T1000 (cell line): Measurements from ENCODE around the gene CSPG4.
A peak's percentile ranks its signal among the peaks of the same experiment; 100 is the strongest.
"Not testable (repeated sequence)": the region's sequence is repeated elsewhere in the genome, so short reads cannot be mapped to it uniquely, and the experiment has no call there.

Source experiments
- DNase-seq: peaks from one replicate; lab custom pipeline; 2025; ENCODE audit warnings: mixed read lengths; lab: John Stamatoyannopoulos, UW

The CSPG4 gene

GRCh38 chr15:75703440-75704262 is 9.0 kb downstream of the CSPG4 start:
- not testable (repeated sequence) for DNase-seq

GRCh38 chr15:75702436-75702835 is 10.2 kb downstream of the CSPG4 start:
- no peak for DNase-seq

GRCh38 chr15:75701071-75702003 is 11.3 kb downstream of the CSPG4 start:
- not testable (repeated sequence) for DNase-seq

GRCh38 chr15:75699961-75700874 is 12.4 kb downstream of the CSPG4 start:
- DNase-seq = peak; percentile 64

DNA sequence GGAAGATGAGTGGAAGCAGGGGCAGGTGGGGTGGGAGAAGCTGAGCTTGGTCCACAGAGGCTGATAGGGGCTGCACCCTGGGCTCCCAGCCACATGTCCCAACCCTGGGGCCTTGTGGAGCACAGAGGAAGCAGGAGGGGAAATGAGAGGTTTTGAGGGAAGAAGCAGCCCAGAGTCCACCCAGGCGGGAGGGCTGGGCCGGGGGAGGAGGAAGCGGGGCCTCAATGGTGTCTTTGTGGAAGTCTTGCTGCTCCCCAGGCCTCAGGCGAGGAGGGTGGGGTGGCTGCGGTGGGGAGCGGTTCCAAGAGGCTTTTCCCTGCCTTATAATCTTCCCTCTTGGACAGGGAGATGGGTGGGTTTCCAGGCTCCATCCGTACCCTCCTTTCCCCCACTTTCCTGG is 13.1 kb downstream of the CSPG4 start:
- not testable (repeated sequence) for DNase-seq

GRCh38 chr15:75697974-75698747 is 14.5 kb downstream of the CSPG4 start:
- not testable (repeated sequence) for DNase-seq

GRCh38 chr15:75697523-75697922 is 15.1 kb downstream of the CSPG4 start:
- DNase-seq = no peak

DNA sequence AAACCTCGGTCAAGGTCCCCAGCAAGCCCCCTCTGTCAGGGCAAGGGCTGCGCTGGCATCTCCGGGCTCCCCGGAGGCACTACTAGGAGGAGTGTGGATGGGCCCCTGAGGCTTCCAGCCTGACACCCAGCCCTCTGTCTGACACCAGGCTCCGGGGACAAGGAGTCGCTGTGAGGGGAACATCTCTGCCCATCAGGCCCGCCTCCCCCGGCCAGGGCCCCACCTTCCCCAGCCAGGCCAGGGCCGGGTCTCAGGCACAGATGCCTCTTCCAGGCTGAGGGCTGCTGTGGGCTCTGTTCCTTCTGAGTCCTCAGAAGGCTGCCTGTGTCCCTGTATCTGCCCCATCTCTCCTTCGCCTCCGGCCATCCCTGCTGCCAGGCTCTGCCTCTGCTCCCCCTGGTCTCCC is 15.8 kb downstream of the CSPG4 start:
- no peak for DNase-seq

GRCh38 chr15:75696311-75696720 is 16.3 kb downstream of the CSPG4 start:
- DNase-seq = no peak

DNA sequence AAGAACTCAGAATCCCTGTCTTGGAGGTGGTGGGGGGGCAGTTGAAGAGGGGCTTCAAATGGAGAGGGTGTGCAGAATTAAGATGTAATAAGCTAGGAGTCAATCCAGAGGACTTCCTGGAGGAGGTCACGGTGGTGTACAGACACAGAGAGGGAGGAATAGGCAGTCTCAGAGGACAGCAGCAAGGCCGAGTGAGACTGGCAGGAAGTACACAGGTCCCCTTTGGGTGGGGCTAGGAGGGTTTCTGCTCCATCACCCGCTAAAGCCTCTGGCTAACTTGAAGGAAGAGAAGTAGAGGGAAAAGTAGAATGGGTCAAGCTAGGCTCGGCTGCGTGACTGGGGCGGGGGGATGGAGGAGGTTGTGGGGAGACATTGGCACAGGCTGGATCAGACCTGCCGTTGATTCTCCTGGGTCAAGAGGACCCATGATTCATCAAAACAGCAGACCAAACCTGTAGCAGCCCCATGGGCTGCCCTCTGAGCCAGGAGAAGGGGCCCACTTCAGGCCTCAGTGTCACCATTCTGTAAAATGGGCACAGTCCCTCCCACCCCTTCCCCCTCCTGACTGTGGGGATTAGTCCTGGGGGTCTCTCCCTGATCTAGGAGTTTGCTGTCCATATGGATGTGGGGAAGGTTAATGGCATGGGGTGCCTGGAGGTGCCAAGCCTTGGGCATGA is 16.9 kb downstream of the CSPG4 start:
- DNase-seq = no peak

DNA sequence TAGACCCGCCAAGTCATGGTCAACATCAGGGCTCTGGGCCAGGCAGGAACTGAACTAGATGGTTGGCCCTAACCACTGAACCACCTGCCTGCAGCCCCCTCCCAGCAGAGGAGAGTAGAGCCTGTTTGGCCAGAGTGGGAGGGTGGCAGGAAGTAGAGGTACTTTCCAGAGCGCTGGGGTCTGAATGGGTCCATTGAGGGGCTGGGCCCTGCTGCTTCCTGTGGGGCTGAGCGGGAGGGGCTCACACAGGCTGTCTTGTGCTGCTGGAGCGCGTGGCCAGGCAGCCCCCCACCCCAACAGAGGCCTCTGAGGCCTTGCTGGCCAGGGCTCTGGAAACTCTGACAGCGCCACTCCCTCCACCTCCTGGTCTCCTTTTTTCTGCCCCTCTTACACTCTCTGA is 17.4 kb downstream of the CSPG4 start:
- no peak for DNase-seq

DNA sequence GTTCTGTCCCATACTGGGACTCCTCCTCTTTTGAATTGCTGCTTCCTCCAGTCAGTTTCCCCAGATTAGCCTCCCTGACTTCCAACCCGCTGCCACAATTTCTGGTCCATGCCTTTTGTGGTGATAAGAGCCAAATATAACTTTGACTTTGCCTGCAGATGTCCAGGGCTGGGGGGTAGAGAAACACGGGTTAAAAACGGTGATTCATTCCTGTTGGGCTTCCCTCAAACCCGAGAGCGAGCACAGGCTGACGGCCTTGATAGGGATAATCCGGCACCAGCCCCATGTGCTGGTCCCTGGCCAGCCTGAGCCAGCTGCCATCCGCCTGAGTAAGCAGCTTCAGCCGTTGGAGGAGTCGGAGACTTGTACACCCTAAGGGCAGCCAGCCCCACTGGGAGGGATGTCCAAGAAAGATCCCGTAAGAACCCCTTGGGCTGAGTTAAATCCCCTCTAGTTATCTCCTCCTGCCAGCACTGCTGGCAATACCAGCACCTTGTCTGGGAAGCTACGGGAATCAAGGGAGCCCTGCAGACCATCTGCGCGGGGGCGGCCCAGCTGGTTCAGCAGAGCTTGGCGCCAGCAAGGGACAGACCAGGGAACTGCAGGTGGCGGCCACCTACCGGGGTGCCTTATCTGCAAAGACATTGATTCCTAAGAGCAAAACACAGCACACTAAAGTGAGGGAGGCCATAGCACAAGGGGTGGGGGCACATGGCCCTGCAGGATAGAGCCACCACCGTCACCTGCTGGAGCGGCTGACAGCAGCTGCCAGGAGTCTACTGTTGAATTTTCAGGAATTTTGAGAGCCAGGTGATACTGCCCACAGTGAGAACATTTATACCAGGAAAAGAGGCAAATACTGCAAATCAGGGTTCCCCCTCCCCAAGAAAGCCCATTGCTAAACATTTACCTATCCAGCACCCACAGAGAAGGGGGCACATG is 18.1 kb downstream of the CSPG4 start:
- peak; percentile 91 for DNase-seq

DNA sequence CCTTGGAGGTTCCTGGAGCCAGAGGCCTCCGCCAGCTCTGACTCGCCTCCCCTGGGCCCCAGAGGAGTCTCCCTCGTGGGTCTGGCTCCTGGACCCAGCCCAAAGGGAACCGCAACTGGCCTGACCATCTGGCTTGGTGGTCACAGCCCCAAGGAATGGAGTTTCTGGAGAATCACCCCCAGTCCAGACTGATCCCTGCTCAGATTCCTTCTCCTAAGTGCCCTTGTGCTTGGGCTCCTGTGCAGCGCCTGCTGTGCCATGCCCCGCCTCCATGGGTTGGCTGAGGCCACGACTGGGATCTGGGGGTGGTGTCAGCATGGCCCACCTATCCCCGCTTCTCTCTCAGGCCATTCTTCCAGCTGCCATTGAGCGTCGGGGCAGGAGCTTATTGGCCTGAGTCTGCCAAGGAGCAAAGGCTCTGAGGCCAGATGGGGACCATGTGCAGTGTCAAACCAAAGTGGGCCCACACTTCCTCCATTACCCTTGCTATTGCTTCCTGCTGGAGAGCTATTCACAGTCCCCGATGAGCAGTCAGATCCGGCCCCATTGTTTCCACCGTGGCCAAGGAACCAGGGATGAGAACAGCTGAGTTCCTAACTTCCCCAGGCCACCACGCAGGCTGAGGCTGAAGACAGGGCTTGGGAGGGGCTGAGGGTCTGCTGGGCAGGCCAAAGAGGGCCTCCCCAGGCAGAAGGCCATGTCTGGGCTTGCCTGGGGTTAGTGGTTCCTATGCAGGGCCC is 19.0 kb downstream of the CSPG4 start:
- DNase-seq = no peak

DNA sequence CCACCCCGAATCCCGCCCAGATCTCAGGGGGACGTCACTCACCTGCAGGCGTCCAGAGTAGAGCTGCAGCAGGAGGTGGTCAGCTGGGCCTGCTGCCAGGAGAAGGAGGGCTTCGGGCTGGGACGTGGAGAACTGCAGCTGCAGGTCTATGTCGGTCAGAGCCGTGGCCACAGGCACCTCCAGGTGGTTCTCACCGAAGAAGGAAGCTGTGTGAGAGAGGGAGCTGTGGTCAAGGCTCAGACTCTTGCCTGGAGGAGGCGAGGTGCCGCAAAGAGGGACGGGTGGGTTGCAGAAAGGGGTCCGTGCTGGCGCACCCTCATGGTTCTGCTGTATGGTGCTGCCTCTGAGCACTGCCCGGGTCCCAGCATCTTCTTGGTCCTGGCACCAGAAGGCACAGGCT is 19.6 kb downstream of the CSPG4 start:
- DNase-seq = not testable (repeated sequence)

- not testable (repeated sequence) for DNase-seq
These were observed 20.3 kb downstream of the CSPG4 start for GRCh38 chr15:75692311-75692710.

- not testable (repeated sequence) for DNase-seq
These were observed 23.2 kb downstream of the CSPG4 start for GRCh38 chr15:75689429-75689828.

DNA sequence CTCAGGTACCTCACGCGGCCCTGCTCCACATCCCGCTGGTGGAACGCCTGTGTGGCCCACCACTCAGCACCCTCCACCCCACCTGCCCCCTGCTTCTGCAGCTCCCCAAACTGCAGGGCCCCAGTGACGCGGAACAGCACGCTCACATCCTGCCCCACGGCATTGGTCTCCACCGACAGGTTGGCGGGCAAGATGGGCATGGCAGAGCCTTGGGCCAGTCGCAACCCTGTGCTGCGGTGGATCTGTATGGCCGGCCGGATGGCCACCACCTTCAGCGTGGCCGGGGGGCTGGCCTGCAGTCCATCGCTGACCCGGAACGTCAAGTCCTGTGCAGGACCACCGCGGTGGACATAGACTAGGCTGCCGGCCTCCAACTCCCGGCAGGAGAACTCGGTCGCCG is 23.8 kb downstream of the CSPG4 start:
- no peak for DNase-seq

DNA sequence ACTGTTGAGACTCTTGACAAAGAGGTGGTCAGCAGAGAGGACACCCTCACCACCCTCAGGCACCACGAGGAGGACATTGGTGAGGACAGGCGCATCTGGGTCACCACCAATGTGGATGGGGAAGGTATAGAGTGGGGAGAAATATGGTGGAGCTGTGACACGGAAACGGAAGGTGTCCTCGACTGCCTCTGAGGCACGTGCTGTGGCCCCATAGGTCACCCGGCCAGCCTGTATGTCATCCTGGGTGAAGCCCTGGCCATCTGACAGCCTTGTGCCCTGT is 24.4 kb downstream of the CSPG4 start:
- DNase-seq = no peak
